DMS 273 treated with DMSO at 0.1 percent for 48 hours (cell line): ENCODE measurements around the gene AGGF1.
"Not testable (repeated sequence)": the region's sequence is repeated elsewhere in the genome, so short reads cannot be mapped to it uniquely, and the experiment has no call there.

ENCODE experiments used
- DNase-seq: peaks from one replicate; lab custom pipeline; 2025; lab: John Stamatoyannopoulos, UW

The AGGF1 gene, protein sequence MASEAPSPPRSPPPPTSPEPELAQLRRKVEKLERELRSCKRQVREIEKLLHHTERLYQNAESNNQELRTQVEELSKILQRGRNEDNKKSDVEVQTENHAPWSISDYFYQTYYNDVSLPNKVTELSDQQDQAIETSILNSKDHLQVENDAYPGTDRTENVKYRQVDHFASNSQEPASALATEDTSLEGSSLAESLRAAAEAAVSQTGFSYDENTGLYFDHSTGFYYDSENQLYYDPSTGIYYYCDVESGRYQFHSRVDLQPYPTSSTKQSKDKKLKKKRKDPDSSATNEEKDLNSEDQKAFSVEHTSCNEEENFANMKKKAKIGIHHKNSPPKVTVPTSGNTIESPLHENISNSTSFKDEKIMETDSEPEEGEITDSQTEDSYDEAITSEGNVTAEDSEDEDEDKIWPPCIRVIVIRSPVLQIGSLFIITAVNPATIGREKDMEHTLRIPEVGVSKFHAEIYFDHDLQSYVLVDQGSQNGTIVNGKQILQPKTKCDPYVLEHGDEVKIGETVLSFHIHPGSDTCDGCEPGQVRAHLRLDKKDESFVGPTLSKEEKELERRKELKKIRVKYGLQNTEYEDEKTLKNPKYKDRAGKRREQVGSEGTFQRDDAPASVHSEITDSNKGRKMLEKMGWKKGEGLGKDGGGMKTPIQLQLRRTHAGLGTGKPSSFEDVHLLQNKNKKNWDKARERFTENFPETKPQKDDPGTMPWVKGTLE

DNA sequence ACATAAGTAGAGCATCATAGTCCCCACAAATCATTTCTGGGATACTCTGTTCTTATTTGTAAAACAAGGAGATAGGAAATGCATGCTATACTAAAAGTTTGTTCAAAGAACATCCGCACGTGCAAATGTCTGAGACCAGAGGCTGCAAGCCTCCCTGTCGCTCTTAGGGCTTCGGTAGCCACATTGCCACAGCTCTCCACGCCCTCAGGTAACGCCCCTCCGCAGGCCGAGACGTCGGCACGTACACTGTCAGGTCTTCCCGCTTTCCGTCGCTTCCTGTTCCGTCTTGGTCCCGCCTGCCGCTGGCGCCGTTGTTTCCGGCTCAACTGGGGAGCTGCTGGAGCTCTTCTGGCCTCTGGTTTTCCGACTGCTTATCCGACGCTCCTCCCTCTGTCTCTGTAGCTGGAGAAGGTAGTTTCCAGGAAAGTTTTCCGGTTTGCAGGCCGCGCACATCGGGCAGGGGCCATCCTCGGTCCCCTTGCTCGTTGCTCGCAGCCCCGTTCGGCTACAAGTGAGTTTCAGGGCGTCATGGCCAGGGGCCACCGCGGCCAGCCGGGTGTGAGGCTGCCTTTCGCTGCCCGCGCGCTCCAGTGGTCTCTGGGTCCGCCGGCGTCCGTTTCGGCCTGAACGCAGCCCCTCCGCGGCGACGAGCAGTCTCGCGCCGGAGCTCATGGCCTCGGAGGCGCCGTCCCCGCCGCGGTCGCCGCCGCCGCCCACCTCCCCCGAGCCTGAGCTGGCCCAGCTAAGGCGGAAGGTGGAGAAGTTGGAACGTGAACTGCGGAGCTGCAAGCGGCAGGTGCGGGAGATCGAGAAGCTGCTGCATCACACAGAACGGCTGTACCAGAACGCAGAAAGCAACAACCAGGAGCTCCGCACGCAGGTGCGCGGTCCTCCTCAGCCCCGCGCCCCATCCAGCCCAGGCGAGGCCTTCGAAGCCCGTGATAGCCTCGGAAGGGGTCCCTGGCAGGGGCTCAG, at the start of gene AGGF1:
AGGF1 (plus strand) TSS at position 308 of the 975 bp plus-strand sequence; CDS start at position 671, 363 bp downstream.
- DNase-seq = peak; percentile 91

DNA sequence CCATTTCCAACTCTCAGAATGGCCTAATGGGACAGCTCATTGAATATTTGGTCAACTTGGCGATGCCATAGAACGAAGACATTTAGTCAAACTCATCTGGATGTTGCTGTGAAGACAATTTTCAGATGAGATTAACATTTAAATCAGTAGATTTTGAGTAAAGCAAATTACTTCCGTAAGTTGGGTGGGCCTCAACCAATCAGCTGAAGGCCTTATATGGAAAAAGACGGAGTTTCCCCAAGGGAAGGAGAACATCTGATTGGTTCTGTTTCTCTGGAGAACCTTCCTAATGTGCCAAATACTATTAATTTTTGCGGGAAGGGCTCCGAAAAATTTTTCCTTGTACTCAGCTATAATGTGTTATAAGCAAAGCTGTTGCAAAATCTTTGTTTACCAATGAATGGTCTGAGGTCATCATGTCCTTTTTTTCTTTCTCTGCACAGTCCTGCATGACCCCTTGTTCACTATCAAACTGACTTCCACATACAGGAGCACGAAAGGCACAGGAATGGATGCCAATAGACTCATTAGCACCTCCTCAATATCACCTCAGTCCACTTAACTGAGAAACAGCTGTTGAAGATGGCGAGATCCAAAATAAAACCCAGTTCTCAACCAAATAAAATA, 49.6 kb upstream of the AGGF1 start:
- DNase-seq = no peak

DNA sequence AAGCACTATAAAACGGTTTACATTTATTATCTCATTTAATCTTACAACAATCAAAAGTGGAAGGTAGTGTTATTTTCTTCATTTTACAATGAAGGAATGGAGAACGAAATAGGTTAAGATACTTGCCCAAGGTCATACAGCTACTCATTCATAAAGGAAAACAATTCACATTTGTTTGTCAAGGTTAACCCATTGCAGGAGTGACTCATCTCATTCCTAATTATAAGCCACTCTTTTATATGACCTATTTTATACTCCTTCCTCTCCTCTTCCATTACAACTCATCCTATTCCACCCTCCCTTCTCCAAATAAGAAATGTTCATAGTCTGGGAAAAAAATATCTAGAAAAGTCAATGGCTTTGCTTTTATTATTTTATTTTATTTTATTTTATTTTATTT, 47.8 kb upstream of the AGGF1 start:
- no peak for DNase-seq

DNA sequence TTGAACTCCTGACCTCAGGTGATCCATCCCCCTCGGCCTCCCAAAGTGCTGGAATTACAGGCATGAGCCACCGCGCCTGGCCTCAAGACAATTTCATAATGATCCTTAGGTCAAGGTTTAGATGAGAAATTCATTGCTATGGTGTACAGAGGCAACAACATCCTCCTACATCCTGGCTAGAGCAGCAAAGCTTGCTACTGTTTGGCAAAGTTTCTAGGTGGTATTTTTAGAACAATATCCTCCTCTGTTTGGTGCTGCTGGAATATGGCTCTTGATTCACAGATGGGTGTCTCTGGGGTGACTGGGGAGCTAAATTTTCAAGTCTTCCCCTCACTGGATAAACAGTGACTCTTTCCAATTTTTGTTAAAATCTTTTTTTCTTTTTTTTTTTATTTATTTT, 46.7 kb upstream of the AGGF1 start:
- DNase-seq = no peak

DNA sequence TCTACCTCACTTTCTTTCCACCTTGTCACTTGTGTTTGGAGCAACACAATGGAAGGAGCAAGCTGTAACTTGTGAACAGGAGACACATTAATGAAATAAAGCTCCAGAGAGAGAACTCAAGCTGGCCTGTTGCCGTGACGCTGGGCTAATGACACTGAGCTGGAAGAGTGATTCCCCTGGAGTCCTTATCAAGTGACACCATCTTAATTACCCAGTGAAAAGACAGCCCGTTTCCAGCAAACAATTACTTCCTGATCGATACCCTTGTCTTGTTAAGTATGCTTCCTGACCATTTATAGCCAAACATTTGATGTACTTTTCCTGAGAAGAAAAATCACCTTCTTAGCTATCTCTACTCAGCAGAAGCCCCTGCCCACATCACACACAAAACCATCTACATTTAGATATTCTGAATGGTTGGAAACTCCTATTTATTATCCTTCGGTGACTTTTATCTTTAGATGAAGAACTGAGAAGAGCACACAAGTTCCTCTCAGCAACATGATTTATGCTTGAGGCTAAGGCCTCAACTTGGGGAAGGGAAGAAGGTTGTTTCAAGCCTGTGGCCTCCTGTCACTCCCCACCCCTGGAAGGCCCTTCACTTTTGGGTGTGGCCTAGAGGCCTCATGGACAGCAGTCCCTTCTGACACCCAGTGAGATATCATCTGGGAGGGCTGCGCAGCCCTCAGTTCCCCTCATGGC, 43.2 kb upstream of the AGGF1 start:
- DNase-seq = no peak

DNA sequence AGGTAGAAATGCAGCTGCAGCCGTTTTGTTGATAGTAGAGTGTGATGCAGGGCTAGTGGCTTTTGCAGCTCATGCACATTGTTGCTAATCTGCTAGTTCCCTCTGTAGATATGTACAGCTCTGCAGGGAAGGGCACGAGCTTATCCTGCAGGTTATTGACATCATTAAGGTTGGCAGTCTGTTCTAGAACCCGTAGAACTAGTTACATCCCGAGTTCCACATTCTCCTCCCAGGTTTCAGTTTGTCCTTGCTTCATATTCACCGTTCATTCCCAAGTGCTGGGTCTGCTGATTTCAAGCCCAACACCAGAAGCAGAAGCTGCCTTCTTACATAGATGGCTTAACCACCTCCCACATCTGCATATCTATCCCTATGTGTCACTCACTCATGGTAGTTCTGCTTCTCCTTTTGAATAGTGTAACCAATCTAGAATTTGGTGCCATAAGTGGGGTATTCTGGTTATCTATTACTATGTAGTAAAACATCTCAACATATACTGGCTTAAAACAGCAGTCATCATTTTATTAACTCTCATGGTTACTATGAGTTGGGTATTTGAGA, 39.2 kb upstream of the AGGF1 start:
- DNase-seq = no peak

DNA sequence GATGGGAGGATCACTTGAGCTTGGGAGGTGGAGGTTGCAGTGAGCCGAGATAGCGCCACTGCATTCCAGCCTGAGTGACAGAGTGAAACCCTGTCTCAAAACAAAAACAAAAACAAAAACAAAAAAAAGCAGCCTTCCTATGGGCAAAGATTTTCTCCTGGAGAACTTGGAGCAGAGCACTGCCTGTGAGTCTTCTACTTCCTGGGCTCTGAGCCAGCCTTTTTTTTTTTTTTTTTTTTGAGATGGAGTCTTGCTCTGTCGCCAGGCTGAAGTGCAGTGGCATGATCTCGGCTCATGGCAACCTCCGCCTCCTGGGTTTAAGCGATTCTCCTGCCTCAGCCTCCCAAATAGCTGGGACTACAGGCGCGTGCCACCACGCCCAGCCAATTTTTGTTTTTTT, 36.8 kb upstream of the AGGF1 start:
- DNase-seq = not testable (repeated sequence)

DNA sequence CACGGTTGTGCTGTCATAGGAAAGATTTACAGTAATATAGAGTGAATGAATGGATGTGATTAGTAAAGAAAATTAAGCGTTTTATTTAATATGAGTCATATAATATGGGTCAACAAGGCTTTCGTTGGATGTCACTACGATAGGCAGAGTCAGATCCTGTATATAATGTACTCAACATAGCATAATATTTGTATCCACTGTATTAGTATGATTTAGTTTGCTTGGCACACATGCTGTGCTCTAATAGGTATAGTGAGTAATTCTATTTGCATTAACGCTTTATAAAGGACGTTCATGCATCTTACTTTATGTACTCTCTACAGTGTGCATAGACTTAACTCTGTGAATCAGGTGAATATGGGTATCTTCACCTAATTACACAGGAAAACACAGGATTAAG, 35.9 kb upstream of the AGGF1 start:
- no peak for DNase-seq

DNA sequence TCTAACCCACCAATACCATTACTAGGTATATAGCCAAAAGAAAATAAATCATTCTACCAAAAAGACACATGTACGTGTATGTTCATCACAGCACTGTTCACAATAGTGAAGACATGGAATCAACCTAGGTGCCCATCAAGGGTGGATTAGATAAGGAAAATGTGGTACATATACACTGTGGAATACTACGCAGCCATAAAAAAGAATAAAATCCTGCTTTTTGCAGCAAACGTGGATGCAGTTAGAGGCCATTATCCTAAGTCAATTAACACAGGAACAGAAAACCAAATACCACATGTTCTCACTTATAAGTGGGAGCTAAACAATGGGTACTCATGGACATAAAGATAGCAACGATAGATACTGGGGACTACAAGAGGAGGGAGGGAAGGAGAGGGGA, 32.0 kb upstream of the AGGF1 start:
- not testable (repeated sequence) for DNase-seq

DNA sequence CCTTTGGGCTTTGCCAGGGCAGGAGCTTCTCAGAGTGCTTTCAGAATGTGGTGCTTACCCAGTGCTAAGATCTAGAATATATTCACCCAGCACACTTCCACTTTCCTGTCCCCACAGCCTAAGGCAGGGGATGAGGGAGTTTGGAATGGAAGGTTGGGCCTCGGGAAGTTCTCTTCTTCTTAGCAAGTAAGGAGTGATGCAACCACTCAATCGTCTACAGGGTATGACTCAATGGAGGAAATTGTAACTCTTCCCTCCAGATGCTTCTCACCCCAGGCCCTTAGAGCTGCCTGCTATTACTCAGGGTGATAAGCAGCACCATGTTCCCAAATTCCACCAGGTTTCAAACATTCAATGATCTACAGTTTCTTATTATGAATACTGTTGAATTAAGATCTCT, 30.8 kb upstream of the AGGF1 start:
- DNase-seq = no peak

DNA sequence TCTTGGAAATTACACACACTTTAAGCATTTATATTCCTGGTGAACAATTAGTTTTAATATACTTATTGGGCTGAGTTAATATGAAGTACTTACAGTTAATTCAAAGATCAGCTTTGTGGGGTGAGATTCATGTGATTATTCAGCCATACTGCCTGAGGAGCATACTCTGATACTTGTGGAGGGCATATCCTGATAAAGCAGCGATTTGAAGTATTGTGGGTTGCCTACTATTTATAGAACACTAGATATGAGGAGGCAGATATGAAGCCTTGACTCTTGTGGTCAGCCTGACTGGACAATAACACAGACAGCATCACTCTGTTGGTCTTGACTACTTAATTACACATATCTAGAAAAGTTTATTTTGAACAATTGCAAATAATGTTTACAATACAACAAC, 27.0 kb upstream of the AGGF1 start:
- DNase-seq = no peak

DNA sequence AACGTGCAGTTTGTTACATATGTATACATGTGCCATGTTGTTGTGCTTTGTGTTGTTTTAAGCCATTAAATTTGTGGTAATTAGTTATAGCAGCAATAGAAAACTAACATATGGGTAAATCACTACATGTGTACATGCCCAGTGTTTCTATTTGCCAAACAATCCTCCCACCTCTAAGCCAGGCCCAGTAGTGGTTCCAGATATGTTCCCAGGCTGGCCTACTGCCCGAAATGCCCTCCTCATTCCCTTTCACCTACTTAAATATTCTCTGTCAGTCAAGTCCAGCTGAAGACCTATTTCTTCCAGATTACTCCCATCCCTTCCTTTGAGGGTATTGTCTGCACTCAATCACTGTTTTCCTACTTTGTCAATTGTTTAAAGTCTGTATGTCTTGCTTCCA, 24.1 kb upstream of the AGGF1 start:
- no peak for DNase-seq

DNA sequence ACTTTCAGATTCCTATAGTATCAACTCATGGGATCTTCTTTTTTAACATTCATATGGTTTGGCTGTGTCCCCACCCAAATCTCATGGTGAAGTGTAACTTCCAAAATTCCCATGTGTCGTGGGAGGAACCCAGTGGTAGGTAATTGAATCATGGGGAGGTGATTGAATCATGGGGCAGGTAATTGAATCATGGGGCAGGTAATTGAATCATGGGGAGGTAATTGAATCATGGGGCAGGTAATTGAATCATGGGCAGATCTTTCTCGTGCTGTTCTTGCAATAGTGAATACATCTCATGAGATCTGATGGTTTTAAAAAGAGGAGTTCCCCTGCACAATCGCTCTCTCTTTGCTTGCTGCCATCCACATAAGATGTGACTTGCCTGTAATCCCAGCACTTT, 21.8 kb upstream of the AGGF1 start:
- DNase-seq = no peak

DNA sequence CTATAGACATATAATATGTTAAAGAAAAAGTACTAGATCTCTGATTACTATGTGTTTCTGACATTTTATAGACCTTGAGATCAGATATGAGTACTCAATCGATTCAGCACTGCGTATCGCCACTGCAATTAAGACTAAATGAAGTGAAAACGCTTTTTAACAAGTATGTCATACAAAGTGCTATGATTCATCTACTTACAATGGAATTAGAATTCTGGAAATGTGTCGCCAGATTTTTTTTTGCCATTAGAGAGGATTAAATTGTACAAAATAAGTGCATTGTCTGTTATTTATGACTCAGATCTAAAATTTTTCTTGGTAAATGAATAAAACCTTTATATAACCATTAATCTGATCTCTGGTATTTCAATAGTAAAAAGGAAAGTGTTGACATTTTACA, 20.0 kb upstream of the AGGF1 start:
- DNase-seq = no peak

DNA sequence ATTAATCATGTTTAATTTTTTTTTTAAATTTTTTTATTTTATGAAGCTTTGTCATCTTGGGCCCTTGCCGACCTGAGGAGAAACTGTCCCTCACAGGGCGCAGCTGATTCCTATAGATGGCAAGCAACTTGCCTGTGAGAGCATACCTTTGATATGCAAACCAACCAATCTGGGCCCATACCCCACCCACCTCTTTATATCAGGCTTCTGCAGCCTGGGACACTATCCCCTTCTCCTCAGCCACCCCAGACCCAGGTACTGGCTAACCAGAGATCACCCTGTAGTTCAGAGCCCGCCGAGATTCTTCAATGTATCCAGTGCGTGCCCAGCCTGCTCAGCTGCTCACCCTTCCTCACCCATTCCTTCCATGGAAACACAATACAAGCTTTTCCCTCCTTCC, 18.7 kb upstream of the AGGF1 start:
- no peak for DNase-seq

DNA sequence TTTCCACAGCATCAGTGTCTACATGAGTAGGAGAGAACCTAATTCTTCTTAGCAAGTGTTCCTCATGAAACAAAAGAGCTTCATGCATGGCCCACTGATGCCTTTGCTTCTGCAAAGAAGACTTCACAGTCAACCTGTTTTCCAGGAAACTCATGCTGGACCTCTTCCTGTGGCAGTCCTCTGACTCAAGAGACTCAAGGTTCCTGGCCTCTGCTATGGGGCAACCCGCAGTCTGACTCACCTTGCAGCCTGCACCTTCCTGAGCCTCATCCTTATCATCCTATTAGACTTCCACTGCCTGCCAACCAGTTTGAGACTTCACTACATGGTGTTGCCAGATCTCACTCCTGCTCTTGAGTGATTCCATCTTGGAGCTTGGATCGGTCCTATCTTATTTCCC, 17.6 kb upstream of the AGGF1 start:
- no peak for DNase-seq

DNA sequence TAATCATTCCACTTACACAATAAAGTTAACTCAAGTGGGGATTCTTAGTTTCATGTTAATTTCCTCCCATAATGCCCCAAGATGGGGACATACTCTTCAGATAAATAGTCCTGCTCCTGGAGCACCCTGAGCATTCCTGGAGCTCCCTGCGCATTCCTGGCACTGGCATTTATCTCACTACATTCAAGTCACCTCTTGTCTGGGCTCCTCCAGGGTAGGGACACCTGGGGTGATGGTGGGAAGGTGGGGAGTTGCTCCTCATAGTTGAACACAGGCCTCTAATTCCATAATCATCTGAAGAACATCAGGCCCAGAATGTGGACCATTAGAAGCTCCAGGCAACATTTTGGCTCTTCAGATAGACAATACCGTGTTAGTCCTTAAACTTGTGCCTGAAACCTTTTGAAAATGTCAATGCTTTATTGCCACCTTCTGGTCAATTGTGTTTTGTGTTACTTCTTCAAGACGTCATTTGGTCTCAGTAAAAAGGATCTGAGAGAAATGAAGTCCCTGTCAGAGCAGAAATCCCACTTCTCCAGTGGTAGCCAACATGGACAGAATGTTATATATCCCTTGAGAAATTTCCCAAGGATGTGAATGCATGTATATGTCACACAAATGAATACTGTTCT, 14.2 kb upstream of the AGGF1 start:
- DNase-seq = peak; percentile 11

DNA sequence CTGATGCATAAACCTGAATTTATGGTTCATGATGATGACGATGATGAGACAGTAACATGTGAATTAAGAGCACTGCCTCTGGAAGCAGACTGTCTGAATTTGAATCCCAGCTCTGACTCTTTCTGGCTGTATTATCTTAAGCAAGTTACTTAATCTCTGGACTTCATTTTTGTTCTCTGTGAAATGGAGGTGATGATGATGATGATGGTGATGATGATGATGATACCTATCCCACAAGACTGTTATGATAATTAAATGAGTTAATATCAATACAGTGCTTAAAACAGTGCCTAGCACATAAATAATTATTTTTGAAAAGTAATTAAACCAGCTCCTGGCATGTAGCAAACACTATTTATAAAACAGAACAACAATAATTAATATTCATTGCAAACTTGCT, 13.2 kb upstream of the AGGF1 start:
- DNase-seq = no peak

DNA sequence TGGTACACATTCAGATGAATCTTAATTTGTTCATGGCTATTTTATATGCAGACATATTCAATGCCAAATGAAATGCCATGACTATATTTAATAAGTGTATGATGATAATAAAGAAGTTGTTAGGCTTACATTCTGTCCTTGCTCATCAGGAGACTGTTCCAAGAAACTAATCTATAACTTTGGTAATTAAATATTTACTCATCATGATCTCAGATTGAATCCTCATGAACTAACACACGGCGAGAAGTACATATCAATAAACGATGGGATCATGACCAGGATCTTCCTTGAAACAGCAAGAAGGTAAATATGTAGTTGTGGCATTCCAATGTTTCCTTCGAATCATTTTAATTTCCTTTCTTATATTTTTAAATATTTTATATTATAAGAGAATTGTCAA, 12.5 kb upstream of the AGGF1 start:
- no peak for DNase-seq
